Activated naive CD8-positive, alpha-beta T cell treated with anti-CD3 and anti-CD28 coated beads, Interleukin-2, amount 50 U/mL, for 24 hours (primary cell): ENCODE measurements around the gene GRIK4.

Source experiments
- ATAC-seq: fragments of 150-1000 bp; cut with Tn5 transposase; one replicate; pipeline ENCODE4 v1.10.0; 2021
- DNase-seq: peaks from one replicate; pipeline ENCODE4 v3.0.0; 2021
- H3K27ac Mint-ChIP-seq: one replicate; pipeline ENCODE4 v1.8.0; 2021; ENCODE audit warnings: mild to moderate bottlenecking, mixed read lengths
- H3K27me3 Mint-ChIP-seq: one replicate; pipeline ENCODE4 v1.8.0; 2021; ENCODE audit warnings: mixed read lengths
- H3K36me3 Mint-ChIP-seq: one replicate; pipeline ENCODE4 v1.8.0; 2021; ENCODE audit warnings: low read depth, mixed read lengths
- H3K4me1 Mint-ChIP-seq: one replicate; pipeline ENCODE4 v1.8.0; 2021; ENCODE audit warnings: mixed read lengths
- H3K4me3 Mint-ChIP-seq: one replicate; pipeline ENCODE4 v1.8.0; 2021; ENCODE audit warnings: mild to moderate bottlenecking, moderate library complexity, mixed read lengths
- H3K9me3 Mint-ChIP-seq: one replicate; pipeline ENCODE4 v1.8.0; 2021; ENCODE audit warnings: mixed read lengths

GRIK4 gene

GRCh38 chr11:120563703-120564572 lies 52.4 kb downstream of the GRIK4 start:
- DNase-seq (no peak), ATAC-seq (no peak)
- Mint-ChIP-seq H3K27me3 (peaks cover 46% of the 10 kb centered on the region), H3K4me1 (peaks cover 17% of the 10 kb centered on the region), H3K4me3 (no peak overlapping the region), H3K27ac (no peak overlapping the region), H3K36me3 (no peaks in the 10 kb centered on the region), H3K9me3 (no peaks in the 10 kb centered on the region)

DNA sequence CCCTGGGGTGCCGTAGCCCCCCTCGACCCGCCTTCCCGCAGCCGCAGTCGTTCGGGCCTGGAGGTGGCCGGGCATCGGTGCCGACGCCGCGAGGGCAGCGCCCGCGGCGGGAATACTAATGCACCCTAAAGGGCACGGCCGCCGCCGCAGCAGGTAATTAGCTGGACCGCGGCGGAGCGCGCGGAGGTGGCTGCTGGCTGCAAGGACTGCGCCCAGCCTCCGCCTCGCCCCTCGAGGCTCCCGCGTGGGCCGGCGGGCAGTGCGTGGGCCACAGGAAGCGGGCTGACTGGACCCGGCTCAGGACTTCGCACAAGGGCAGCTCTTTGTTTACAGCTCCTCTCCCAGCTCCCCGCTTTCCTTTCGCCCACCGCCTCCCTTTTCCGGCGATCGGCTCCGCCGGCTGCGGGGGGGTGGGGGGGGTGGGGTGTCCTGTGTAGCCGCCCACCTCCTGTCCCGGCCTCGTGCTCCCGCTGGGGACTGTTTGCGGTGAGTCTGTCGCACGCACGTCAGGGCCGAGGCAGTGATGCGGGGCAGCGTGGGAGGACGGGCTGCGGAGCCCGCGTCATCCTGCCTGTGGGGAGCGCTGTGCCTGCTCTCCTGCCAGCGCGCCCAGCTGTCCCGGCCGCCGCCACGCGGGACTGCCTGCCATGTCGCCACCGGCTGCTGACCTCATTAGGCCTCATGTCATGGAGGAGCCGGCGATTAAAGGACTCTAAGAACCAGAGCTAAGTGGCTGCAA lies 53.2 kb downstream of the GRIK4 start:
- peak overlapping the region; percentile 41 for H3K27ac Mint-ChIP-seq
- peaks cover 50% of the 10 kb centered on the region for H3K27me3 Mint-ChIP-seq
- H3K4me1 Mint-ChIP-seq = peaks cover 17% of the 10 kb centered on the region
- no peaks in the 10 kb centered on the region for H3K36me3 Mint-ChIP-seq
- peak overlapping the region; percentile 21 for H3K4me3 Mint-ChIP-seq
- peak; percentile 64 for ATAC-seq
- no peaks in the 10 kb centered on the region for H3K9me3 Mint-ChIP-seq
- peak; percentile 66 for DNase-seq

GRCh38 chr11:120565466-120566155 lies 54.1 kb downstream of the GRIK4 start:
- peak overlapping the region; percentile 21 for H3K4me3 Mint-ChIP-seq
- peak overlapping the region; percentile 41 for H3K27ac Mint-ChIP-seq
- peaks cover 49% of the 10 kb centered on the region for H3K27me3 Mint-ChIP-seq
- DNase-seq (no peak), ATAC-seq (peak; percentile 65)
- H3K4me1 Mint-ChIP-seq = peaks cover 17% of the 10 kb centered on the region
- no peaks in the 10 kb centered on the region for H3K36me3 Mint-ChIP-seq
- H3K9me3 Mint-ChIP-seq = no peaks in the 10 kb centered on the region

GRCh38 chr11:120566176-120566575 lies 54.6 kb downstream of the GRIK4 start:
- Mint-ChIP-seq H3K9me3 (no peaks in the 10 kb centered on the region), H3K4me1 (peaks cover 17% of the 10 kb centered on the region), H3K36me3 (no peaks in the 10 kb centered on the region), H3K4me3 (no peak overlapping the region), H3K27ac (no peak overlapping the region), H3K27me3 (peaks cover 49% of the 10 kb centered on the region)
- no peak for ATAC-seq
- no peak for DNase-seq

DNA sequence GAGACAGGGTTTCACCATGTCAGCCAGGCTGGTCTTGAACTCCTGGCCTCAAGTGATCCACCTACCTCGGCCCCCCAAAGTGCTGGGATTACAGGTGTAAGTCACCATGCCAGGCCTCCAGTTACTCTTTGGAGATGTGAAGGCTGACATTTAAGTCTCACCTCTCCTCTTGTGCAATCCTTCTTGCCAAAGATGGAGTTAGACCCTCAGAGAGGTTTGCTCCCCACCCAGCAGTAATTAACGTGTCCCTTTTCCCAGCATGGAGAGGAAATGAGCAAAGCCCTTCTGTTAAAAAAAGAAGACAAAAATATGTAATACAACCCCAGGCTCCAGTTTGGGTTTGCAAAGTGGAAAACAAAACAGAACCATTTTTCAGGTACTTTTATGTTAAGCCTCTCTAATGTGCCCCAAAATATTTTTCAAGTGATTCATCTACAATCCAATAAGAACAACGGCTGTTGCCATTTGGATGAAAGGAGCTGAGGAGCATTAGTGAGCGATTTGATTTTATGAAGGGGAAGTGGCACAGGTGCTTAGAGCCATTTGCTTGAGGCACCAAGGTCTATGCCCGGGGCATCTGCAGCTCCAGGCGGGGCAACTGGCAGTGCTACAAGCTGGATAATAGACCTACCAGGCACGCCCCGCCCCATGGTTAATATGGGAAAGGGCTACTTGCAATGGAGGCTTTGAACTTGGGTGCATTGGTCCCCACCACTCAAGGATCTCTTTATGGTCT lies 57.2 kb downstream of the GRIK4 start:
- H3K36me3 Mint-ChIP-seq = no peaks in the 10 kb centered on the region
- no peak overlapping the region for H3K27ac Mint-ChIP-seq
- H3K27me3 Mint-ChIP-seq = peaks cover 41% of the 10 kb centered on the region
- H3K4me1 Mint-ChIP-seq = peaks cover 17% of the 10 kb centered on the region
- no peak overlapping the region for H3K4me3 Mint-ChIP-seq
- ATAC-seq (no peak), DNase-seq (no peak)
- no peaks in the 10 kb centered on the region for H3K9me3 Mint-ChIP-seq

- Mint-ChIP-seq H3K4me1 (peaks cover 17% of the 10 kb centered on the region), H3K9me3 (no peaks in the 10 kb centered on the region), H3K27me3 (peaks cover 47% of the 10 kb centered on the region), H3K4me3 (no peak overlapping the region), H3K27ac (no peak overlapping the region), H3K36me3 (no peaks in the 10 kb centered on the region)
- ATAC-seq = no peak
- DNase-seq = no peak
Measured at GRCh38 chr11:120569861-120570260, 58.3 kb downstream of the GRIK4 start.

GRCh38 chr11:120571476-120571875 lies 59.9 kb downstream of the GRIK4 start:
- H3K4me3 Mint-ChIP-seq = no peak overlapping the region
- H3K4me1 Mint-ChIP-seq = peaks cover 3% of the 10 kb centered on the region
- DNase-seq (no peak), ATAC-seq (no peak)
- H3K27me3 Mint-ChIP-seq = peaks cover 46% of the 10 kb centered on the region
- no peaks in the 10 kb centered on the region for H3K36me3 Mint-ChIP-seq
- no peaks in the 10 kb centered on the region for H3K9me3 Mint-ChIP-seq
- H3K27ac Mint-ChIP-seq = no peak overlapping the region

- DNase-seq (no peak), ATAC-seq (no peak)
- peaks cover 5% of the 10 kb centered on the region for H3K4me1 Mint-ChIP-seq
- H3K4me3 Mint-ChIP-seq = no peak overlapping the region
- peaks cover 49% of the 10 kb centered on the region for H3K27me3 Mint-ChIP-seq
- no peaks in the 10 kb centered on the region for H3K9me3 Mint-ChIP-seq
- H3K27ac Mint-ChIP-seq = no peak overlapping the region
- no peaks in the 10 kb centered on the region for H3K36me3 Mint-ChIP-seq
Measured at GRCh38 chr11:120573756-120574354, 62.3 kb downstream of the GRIK4 start.

DNA sequence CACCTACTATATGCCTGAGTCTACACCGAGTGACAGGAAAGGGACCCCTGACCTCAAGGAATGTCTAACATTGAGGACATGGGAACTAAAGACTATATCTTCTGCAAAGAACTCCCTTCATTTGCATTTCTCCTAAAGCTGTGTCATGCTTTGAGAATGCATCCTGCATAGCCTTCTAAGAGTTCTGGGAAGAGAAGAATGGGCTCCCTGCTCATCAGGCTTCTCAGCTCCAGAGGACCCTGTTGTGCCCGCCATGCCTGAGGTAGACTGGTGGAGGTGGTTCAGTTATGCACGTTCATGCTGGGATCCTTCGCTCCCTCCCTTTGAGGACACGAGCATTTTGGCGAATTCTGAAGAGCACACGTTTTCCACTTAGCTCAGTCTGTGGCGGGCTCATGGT lies 63.3 kb downstream of the GRIK4 start:
- Mint-ChIP-seq H3K9me3 (no peaks in the 10 kb centered on the region), H3K27ac (no peak overlapping the region), H3K4me3 (no peak overlapping the region), H3K4me1 (peaks cover 14% of the 10 kb centered on the region), H3K27me3 (peaks cover 45% of the 10 kb centered on the region), H3K36me3 (no peaks in the 10 kb centered on the region)
- no peak for ATAC-seq
- DNase-seq = no peak

DNA sequence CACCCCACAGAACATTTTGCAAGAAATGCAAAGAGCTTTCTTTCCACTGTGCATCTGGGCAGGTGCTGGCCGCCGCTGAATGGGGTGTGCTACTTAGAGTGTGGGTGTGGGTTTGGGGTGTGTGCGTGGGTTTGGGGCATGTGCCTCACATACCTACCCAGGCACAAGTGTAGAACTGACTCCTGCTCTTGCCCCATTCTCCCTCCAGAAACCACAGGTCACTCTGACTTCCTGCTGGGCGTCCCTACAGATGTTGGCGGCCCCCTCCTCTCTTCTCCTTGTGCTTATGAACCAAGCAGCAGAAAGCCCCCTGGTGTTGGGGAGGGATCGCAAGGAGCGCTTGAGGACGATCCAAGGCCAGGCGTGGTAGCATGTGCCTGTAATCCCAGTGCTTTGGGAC lies 63.9 kb downstream of the GRIK4 start:
- H3K27me3 Mint-ChIP-seq = peaks cover 43% of the 10 kb centered on the region

DNA sequence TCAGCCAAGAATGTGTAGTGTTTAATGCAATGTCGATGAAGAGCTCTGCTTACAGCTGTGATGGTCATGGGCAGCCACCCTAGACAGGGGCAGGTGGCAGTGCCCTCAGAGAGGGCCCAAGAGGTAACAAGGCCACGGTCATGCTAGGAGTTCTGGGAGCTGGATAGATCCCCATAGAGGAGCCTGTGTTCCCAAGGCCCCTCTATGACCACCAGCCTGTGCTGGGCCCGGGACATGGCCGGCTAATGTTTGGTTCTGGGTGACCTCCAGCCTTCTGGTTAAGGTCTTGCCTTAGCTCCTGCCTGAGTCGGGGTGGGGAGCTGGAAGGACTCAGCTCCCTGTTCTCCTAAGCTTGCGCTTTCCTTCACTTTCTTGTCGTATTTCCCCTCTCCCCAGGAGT lies 65.1 kb downstream of the GRIK4 start:
- ATAC-seq = no peak
- H3K9me3 Mint-ChIP-seq = no peaks in the 10 kb centered on the region

More for the DNA sequence above, 63.9 kb downstream of the GRIK4 start:
- no peaks in the 10 kb centered on the region for H3K9me3 Mint-ChIP-seq
- H3K36me3 Mint-ChIP-seq = no peaks in the 10 kb centered on the region
- no peak for ATAC-seq
- H3K4me1 Mint-ChIP-seq = peaks cover 16% of the 10 kb centered on the region
- no peak for DNase-seq
- H3K27ac Mint-ChIP-seq = no peak overlapping the region
- H3K4me3 Mint-ChIP-seq = no peak overlapping the region

DNA sequence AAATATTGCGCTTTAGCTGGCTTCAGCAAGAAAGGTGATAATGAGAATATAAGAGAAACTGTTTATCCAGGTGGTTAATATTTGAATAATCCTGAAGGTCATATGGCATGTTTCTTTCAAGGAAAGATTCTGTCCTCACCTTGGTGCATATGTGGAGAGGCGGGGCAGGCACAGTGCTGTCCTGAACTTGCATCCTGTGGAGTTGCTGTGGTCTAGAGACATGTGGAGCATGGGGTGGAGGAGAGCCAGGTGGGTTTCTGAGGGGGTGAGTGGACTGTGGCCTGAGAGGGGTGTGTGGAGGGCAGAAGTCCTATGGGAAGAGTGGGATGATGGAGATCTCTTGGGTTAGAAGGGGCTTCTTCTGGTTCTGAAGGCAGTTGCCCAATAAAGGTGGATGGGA lies 65.5 kb downstream of the GRIK4 start:
- no peak overlapping the region for H3K27ac Mint-ChIP-seq
- peaks cover 41% of the 10 kb centered on the region for H3K27me3 Mint-ChIP-seq
- H3K4me3 Mint-ChIP-seq = no peak overlapping the region
- DNase-seq = no peak
- peaks cover 25% of the 10 kb centered on the region for H3K4me1 Mint-ChIP-seq
- no peaks in the 10 kb centered on the region for H3K9me3 Mint-ChIP-seq
- no peaks in the 10 kb centered on the region for H3K36me3 Mint-ChIP-seq
- ATAC-seq = no peak

More for the DNA sequence above, 65.1 kb downstream of the GRIK4 start:
- Mint-ChIP-seq H3K36me3 (no peaks in the 10 kb centered on the region), H3K4me1 (peaks cover 25% of the 10 kb centered on the region), H3K27ac (no peak overlapping the region), H3K27me3 (peaks cover 41% of the 10 kb centered on the region), H3K4me3 (no peak overlapping the region)
- DNase-seq = no peak

GRCh38 chr11:120577624-120578363 lies 66.2 kb downstream of the GRIK4 start:
- DNase-seq = no peak
- peaks cover under 1% of the 10 kb centered on the region for H3K9me3 Mint-ChIP-seq
- no peak overlapping the region for H3K4me3 Mint-ChIP-seq
- peaks cover 25% of the 10 kb centered on the region for H3K4me1 Mint-ChIP-seq
- no peak for ATAC-seq
- H3K27me3 Mint-ChIP-seq = peaks cover 38% of the 10 kb centered on the region
- no peak overlapping the region for H3K27ac Mint-ChIP-seq
- H3K36me3 Mint-ChIP-seq = no peaks in the 10 kb centered on the region
